ENCODE data around the gene ARHGDIG. TPM values are rescaled to one million over a fixed set of nuclear protein-coding genes. Genes with fewer than 3 reads are reported as not detected.
A peak's percentile ranks its signal among the peaks of the same experiment; 100 is the strongest.

The ARHGDIG gene
- total and polyA plus RNA-seq, 9 of the 15 experiments (the other 6 are each of a cell fraction or from before 2014, with no cell fraction given) = 0.36 to 2.5 (median 0.64) TPM; not detected in 2

GRCh38 chr16:324201-324450 is 43.7 kb downstream of the ARHGDIG start (continued):
- TF ChIP-seq ATF6 (CRISPR knock-in tag; IDR thresholded peaks at IDR 0.05) (0 out of 2 replicates have a peak, but pooled peaks have one; percentile 67), ATF3 (IDR thresholded peaks at IDR 0.05) (no peak), ATF3 (CRISPR knock-in tag; conservative IDR thresholded peaks at IDR 0.05) (no peak), AFF4 (CRISPR knock-in tag; IDR thresholded peaks at IDR 0.05) (no peak), ZNF561 (CRISPR knock-in tag; conservative IDR thresholded peaks at IDR 0.05) (no peak), ZFP91 (CRISPR knock-in tag; IDR thresholded peaks at IDR 0.05) (no peak), PCBP1 (IDR thresholded peaks at IDR 0.05; ENCODE audit: low read depth, low read length, poor library complexity, severe bottlenecking) (no peak), YBX1 (IDR thresholded peaks at IDR 0.05) (no peak), ZNF766 (CRISPR knock-in tag; conservative IDR thresholded peaks at IDR 0.05) (no peak), NFATC3 (IDR thresholded peaks at IDR 0.05) (no peak), ARID4B (CRISPR knock-in tag; IDR thresholded peaks at IDR 0.05) (no peak), SRF (CRISPR knock-in tag; IDR thresholded peaks at IDR 0.05) (no peak), DIDO1 (tag; IDR thresholded peaks at IDR 0.05; ENCODE audit: low read depth) (no peak), HMG20A (CRISPR knock-in tag; conservative IDR thresholded peaks at IDR 0.05) (no peak), CHD1 (IDR thresholded peaks at IDR 0.05; ENCODE audit: low read length) (peak; percentile 27), ZNF143 (CRISPR knock-in tag; IDR thresholded peaks at IDR 0.05) (no peak), RHOXF2B (CRISPR knock-in tag; conservative IDR thresholded peaks at IDR 0.05) (0 out of 2 replicates have a peak, but pooled peaks have one; percentile 10)
